Activated naive CD4-positive, alpha-beta T cell (primary cell): Measurements from ENCODE around the gene CD22.

Source experiments
- DNase-seq, 4 experiments: peaks; one replicate each; lab custom pipeline; 2025; lab: John Stamatoyannopoulos, UW

Gene CD22

GRCh38 chr19:35388277-35389054, 59.5 kb downstream of the CD22 start:
- DNase-seq = no peak

DNA sequence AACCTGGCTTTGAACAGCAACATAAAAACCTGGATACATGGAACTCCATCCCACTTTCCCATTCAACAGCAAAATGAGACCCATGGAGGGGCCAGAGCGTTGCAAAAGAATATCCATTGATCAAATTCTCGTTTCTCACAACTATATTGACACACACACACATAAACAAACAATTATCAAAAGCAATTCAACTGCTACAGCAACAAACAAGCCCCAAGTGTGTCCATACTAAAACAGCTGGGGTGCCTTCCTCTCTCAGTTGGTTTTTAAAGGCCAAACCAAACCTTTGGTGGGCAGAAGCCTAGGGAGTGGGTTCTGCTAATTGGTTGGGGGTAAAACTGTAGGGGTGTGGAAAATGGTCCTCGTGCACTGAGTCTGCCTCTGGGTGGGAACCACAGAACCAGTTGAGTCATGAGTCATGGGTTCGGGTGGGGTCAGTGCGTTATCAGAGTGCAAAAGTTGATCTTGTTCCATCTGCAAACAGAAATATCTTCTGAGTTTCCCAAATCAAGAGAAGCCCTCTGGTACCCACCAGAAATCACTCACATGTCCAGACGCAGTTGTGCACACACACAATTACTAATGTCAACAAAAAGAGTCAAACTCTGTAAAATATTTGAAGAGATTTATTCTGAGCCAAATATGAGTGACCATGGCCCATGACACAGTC, 60.3 kb downstream of the CD22 start:
- DNase-seq = no peak

DNA sequence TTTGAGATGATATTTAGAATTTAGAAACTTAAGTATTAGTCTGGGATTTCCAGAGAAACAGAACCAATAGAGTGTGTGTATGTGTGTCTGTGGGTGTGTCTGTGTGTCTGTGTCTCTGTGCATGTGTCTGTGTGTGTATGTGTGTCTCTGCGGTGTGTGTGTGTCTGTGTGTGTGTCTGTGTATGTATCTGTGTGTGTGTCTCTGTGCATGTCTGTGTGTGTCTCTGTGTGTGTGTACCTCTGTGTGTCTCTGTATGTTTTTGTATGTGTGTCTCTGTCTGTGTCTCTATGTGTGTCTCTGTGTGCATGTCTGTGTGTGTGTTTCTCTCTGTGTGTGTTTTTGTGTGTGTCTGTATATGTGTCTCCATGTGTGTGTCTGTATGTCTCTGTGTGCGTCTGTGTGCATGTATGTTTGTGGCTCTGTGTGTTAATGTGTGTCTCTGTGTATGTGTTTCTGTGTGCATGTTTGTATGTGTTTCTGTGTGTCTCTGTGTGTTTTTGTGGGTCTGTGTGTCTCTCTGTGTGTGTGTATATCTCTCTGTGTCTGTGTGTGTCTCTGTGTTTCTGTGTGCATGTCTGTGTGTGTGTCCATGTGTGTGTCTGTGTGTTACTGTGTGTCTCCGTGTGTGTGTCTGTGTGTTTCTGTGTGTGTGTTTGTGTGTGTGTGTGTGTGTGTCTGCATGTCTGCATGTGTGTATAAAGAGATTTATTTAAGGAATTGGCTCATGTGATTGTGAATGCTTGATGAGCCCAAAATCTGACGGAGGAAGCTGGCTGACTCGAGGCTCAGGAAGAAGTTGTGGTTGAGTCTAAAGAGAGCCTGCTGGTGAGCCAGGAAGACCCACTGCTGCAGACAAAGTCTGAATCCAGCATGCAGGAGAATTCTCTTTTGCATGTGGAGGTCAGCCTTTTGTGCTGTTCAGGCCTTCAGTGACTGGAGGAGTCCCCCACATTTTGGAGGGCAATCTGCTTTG, 64.0 kb downstream of the CD22 start:
- DNase-seq = no peak

GRCh38 chr19:35395382-35396199, 66.6 kb downstream of the CD22 start:
- no peak for DNase-seq

DNA sequence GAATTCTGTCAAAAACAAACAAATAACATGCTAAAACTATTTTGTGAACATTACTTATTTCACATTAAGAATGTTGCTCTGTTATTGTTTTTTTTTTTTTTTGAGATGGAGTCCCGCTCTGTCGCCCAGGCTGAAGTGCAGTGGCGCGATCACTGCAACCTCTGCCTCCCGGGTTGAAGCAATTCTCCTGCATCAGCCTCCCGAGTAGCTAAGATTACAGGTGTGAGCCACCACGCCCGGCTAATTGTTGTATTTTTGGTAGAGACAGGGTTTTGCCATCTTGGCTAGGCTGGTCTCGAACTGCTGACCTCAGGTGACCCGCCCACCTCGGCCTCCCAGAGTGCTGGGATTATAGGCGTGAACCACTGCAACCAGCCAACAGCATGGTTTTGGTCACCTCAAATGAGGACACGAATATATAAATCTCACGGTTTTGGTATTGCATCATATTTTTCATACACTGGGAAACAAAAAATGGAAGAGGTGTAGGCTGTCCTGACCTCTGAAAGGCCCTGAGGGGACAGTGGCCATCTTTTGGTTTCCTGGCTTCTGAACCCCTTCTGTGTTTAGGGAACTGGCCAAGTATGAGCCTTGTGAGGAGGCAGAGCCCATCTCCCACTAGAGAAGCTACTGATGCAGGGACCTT, 67.4 kb downstream of the CD22 start:
- no peak for DNase-seq
